Activated CD4-positive, CD25-positive, alpha-beta regulatory T cell (primary cell): ENCODE data around the gene SMAD3.

ENCODE experiments used
- DNase-seq, 4 experiments: peaks; one replicate each; lab custom pipeline; 2025; lab: John Stamatoyannopoulos, UW

SMAD3 gene

GRCh38 chr15:67163180-67163579 is 97.8 kb downstream of the SMAD3 start:
- no peak for DNase-seq

- no peak for DNase-seq
These were observed 99.0 kb downstream of the SMAD3 start for GRCh38 chr15:67164401-67164791.

- no peak for DNase-seq
These were observed 99.4 kb downstream of the SMAD3 start for GRCh38 chr15:67164811-67165253.

- DNase-seq: no peak
These were observed 100.2 kb downstream of the SMAD3 start for GRCh38 chr15:67165254-67166253.

GRCh38 chr15:67166280-67167009 is 101.0 kb downstream of the SMAD3 start:
- no peak for DNase-seq

GRCh38 chr15:67167091-67167490 is 101.7 kb downstream of the SMAD3 start:
- no peak for DNase-seq

- no peak for DNase-seq
These were observed 103.3 kb downstream of the SMAD3 start for GRCh38 chr15:67168694-67169093.

- DNase-seq: no peak
These were observed 104.9 kb downstream of the SMAD3 start for GRCh38 chr15:67170143-67170925.

- no peak for DNase-seq
These were observed 106.1 kb downstream of the SMAD3 start for GRCh38 chr15:67171471-67171870.

- DNase-seq: no peak
These were observed 106.8 kb downstream of the SMAD3 start for GRCh38 chr15:67172172-67172571.

- no peak for DNase-seq
These were observed 107.6 kb downstream of the SMAD3 start for GRCh38 chr15:67173005-67173404.

GRCh38 chr15:67173786-67174185 is 108.4 kb downstream of the SMAD3 start:
- DNase-seq: no peak

GRCh38 chr15:67174446-67174845 is 109.0 kb downstream of the SMAD3 start:
- DNase-seq: no peak

GRCh38 chr15:67174864-67175573 is 109.6 kb downstream of the SMAD3 start:
- no peak for DNase-seq

- no peak for DNase-seq
These were observed 110.3 kb downstream of the SMAD3 start for GRCh38 chr15:67175643-67176071.

- no peak for DNase-seq
These were observed 111.0 kb downstream of the SMAD3 start for GRCh38 chr15:67176195-67176971.

GRCh38 chr15:67177752-67178151 is 112.3 kb downstream of the SMAD3 start:
- DNase-seq: no peak

GRCh38 chr15:67178569-67179210 is 113.3 kb downstream of the SMAD3 start:
- DNase-seq: no peak

- DNase-seq: no peak
These were observed 114.1 kb downstream of the SMAD3 start for GRCh38 chr15:67179411-67179995.

GRCh38 chr15:67180035-67180434 is 114.6 kb downstream of the SMAD3 start:
- no peak for DNase-seq
